Astrocyte of the cerebellum (primary cell): ENCODE data around the gene SMIM22.

Source experiments
- DNase-seq: peaks from one replicate; pipeline ENCODE4 v3.0.0-alpha.2; 2011; ENCODE audit warnings: low read depth
- H3K4me3 ChIP-seq: 2 replicates; pipeline ENCODE4 v1.5.1; 2011; ENCODE audit warnings: mild to moderate bottlenecking, low read depth, low read length, moderate library complexity
- in situ Hi-C: cut with HindIII; loops from 2 replicates; pipeline ENCODE4 v1.10.0; 2017; ENCODE audit warnings: low sequenced_read_pairs
- TF ChIP-seq, protein P1 (sequence below): IDR thresholded peaks from 2 replicates; pipeline ENCODE4 v1.5.1; 2012; ENCODE audit warnings: low read length, low read depth, moderate library complexity, mild to moderate bottlenecking; ENCODE audit errors: missing control alignments

The SMIM22 gene

DNA sequence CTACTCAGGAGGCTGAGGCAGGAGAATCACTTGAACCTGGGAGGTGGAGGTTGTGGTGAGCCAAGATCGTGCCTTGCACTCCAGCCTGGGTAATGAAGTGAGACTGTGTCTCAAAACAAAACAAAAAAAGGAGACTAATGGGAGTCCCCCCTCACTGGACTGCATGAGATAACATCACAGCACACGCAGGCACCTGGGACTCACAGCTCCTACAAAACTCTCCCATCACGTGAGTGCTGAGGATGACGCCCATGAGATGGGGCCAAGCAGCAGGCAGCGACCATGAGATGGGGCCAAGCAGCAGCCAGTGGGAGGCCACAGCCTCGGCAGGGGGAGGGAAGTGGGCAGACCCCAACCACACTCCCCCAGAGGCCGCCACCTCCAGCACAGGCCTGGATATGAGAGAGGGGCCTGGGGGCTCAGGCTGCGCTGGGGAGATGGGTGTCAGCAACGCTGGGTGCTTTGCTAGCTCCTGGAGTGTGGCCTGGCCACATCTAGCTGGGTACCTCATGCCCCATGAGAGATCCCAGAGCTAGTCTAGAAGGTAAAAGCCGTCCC, 45.4 kb upstream of the SMIM22 start:
- H3K4me3 ChIP-seq, result no peak overlapping the region
- no peak for DNase-seq
- in situ Hi-C loops, result no loop called here
- TF ChIP-seq, protein P1, sequence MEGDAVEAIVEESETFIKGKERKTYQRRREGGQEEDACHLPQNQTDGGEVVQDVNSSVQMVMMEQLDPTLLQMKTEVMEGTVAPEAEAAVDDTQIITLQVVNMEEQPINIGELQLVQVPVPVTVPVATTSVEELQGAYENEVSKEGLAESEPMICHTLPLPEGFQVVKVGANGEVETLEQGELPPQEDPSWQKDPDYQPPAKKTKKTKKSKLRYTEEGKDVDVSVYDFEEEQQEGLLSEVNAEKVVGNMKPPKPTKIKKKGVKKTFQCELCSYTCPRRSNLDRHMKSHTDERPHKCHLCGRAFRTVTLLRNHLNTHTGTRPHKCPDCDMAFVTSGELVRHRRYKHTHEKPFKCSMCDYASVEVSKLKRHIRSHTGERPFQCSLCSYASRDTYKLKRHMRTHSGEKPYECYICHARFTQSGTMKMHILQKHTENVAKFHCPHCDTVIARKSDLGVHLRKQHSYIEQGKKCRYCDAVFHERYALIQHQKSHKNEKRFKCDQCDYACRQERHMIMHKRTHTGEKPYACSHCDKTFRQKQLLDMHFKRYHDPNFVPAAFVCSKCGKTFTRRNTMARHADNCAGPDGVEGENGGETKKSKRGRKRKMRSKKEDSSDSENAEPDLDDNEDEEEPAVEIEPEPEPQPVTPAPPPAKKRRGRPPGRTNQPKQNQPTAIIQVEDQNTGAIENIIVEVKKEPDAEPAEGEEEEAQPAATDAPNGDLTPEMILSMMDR, result no peak

DNA sequence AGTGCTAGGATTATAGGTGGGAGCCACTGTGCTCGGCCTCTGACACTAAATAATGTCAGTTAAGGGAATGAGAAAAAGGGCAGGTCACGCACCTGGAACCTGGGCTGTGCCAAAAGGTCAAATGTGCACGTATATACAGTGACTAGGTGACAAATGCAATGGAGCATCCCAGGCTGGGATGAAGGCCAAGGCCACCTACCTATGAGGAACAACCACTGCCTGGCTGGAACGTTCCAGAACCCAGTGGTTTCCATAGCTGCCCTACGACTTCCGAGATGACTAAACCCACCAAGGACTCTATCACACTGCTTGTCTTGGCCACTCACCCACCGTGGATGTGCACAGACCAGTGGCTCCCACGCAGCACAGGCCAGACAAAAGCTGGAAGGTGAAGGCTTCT, 44.3 kb upstream of the SMIM22 start:
- in situ Hi-C loops, result no loop called here
- no peak overlapping the region for H3K4me3 ChIP-seq
- no peak for DNase-seq
- TF ChIP-seq, protein P1, result no peak

DNA sequence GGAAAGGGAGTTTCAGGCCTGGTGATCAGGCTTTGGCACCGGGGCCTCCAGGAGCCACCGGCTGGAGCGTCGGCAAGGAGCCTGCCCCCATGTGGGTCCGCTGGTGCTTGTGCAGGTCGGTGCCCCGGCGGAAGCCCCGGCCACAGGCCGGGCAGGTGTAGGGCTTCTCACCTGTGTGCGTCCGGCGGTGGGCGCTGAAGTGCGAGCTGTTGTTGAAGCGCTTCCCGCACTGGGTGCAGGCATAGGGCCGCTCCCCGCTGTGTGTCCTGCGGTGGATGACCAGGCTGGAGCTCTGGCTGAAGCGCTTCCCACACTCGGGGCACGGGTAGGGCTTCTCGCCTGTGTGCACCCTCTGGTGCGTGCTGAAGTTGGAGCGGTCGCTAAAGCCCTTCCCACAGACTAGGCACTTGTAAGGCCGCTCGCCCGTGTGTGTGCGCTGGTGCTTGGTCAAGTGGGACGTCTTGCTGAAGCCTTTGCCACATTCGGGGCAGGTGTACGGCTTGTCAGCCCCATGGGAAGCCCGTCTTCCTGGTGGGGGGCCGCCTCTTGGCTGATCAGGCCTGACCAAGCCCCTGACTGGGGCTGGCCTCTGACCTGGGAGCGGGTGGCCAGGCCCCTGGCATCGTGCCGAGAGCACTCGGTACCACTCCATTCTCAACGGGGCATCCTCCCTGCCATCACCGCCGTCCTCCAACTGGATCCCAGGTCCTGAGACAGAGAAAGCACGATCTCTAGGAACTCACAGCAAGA, 42.6 kb upstream of the SMIM22 start:
- TF ChIP-seq, protein P1, result no peak
- in situ Hi-C loops, result no loop called here
- no peak for DNase-seq

DNA sequence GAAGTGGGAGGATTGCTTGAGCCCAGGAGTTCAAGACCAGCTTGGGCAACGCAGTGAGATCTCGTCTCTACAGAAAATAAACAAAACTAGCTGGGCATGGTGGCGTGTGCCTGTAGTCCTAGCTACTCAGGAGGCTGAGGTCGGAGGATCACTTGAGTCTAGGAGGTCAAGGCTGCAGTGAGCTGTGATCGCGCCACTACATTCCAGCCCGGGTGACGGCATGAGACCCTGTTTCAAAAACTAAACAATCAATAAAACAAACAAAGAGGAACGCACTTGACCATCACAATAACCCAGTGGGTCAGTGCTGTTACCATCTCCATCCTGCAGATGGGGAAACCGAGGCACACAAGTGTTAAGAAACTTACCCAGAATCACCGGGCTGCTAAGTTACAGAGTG, 41.9 kb upstream of the SMIM22 start:
- DNase-seq, result no peak
- no peak overlapping the region for H3K4me3 ChIP-seq
- TF ChIP-seq, protein P1, result no peak
- in situ Hi-C loops, result no loop called here

More for the DNA sequence above, 42.6 kb upstream of the SMIM22 start:
- H3K4me3 ChIP-seq, result no peak overlapping the region

DNA sequence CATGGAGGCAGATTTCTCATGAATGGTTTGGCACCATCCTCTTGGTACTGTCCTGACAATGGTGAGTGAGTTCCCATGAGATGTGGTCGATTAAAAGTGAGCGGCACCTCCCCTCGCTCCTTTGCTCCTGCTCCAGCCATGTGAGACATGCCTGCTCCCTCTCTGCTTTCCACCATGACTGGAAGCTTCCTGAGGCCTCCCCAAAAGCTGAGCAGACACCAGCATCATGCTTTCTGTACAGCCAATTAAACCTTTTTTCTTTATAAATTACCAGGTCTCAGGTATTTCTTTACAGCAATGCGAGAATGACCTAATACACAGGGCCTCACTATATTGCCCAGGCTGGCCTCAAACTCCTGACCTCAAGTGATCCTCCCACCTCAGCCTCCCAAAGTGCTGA, 40.3 kb upstream of the SMIM22 start:
- no peak overlapping the region for H3K4me3 ChIP-seq
- in situ Hi-C loops, result no loop called here
- no peak for DNase-seq
- TF ChIP-seq, protein P1, result no peak

DNA sequence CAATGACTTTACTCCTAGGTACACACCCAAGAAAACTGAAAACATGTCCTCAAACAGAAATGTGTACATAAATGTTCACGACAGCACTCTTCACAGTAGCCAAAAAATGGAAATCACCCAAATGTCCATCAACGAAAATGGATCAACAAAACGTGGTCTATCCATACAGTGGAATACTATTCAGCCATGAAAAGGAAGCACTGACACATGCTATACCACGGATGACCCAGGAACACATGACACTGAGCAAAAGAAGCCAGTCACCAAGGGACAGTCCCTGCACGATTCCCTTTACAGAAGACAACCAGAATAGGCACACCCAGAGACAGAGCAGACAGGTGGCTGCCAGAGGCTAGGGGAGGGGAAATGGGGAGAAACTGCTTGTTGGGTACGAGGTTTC, 39.5 kb upstream of the SMIM22 start:
- in situ Hi-C loops, result no loop called here
- TF ChIP-seq, protein P1, result no peak
- DNase-seq, result no peak

More for the DNA sequence above, 39.5 kb upstream of the SMIM22 start:
- no peak overlapping the region for H3K4me3 ChIP-seq
